PC-3 (cell line): ENCODE data around the gene RABGAP1.

ENCODE experiments used
- EZH2 ChIP-seq: fragments of 300-600 bp; sonication (generic); IDR thresholded peaks from one replicate; pipeline ENCODE4 v1.6.1; 2017; ENCODE audit warnings: antibody characterized with exemption, mild to moderate bottlenecking, low read length; ENCODE audit not compliant: unreplicated experiment
- EZH2phosphoT487 ChIP-seq: fragments of 300-600 bp; sonication (generic); IDR thresholded peaks from 2 replicates; pipeline ENCODE4 v1.6.1; 2018; ENCODE audit warnings: mild to moderate bottlenecking, antibody characterized with exemption, low read length, borderline replicate concordance
- TF ChIP-seq, protein P1 (sequence below): fragments of 300-600 bp; sonication (generic); conservative IDR thresholded peaks from 2 replicates; pipeline ENCODE4 v1.5.1; 2017; ENCODE audit warnings: antibody characterized with exemption, low read depth, mild to moderate bottlenecking, low read length

- TF ChIP-seq, protein P1, sequence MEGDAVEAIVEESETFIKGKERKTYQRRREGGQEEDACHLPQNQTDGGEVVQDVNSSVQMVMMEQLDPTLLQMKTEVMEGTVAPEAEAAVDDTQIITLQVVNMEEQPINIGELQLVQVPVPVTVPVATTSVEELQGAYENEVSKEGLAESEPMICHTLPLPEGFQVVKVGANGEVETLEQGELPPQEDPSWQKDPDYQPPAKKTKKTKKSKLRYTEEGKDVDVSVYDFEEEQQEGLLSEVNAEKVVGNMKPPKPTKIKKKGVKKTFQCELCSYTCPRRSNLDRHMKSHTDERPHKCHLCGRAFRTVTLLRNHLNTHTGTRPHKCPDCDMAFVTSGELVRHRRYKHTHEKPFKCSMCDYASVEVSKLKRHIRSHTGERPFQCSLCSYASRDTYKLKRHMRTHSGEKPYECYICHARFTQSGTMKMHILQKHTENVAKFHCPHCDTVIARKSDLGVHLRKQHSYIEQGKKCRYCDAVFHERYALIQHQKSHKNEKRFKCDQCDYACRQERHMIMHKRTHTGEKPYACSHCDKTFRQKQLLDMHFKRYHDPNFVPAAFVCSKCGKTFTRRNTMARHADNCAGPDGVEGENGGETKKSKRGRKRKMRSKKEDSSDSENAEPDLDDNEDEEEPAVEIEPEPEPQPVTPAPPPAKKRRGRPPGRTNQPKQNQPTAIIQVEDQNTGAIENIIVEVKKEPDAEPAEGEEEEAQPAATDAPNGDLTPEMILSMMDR: no peak
- no peak for TF ChIP-seq EZH2
- no peak for TF ChIP-seq EZH2phosphoT487
Observed at GRCh38 chr9:123116036-123116435, 175.2 kb downstream of the RABGAP1 start.
